ENCODE measurements around the gene ZSCAN26.

GRCh38 chr6:28248916-28249315 lies 18.0 kb upstream of the ZSCAN26 start:
- TF ChIP-seq OSR1 (CRISPR knock-in tag; IDR thresholded peaks at IDR 0.05) (no peak), POU6F1 (CRISPR knock-in tag; IDR thresholded peaks at IDR 0.05; ENCODE audit: borderline replicate concordance, low read depth) (no peak), PATZ1 (CRISPR knock-in tag; IDR thresholded peaks at IDR 0.05; ENCODE audit: borderline replicate concordance) (no peak)
